Keratinocyte (primary cell): ENCODE results near the gene MYO1D. TPM values are rescaled to one million over a fixed set of nuclear protein-coding genes. Genes with fewer than 3 reads are reported as not detected.
"Not testable (repeated sequence)": the region's sequence is repeated elsewhere in the genome, so short reads cannot be mapped to it uniquely, and the experiment has no call there.

Experiments used
- DNase-seq: peaks from one replicate; pipeline ENCODE4 v3.0.0-alpha.2; 2011; ENCODE audit warnings: low read depth, missing footprints, low spot score
- FAIRE-seq: peaks from 2 replicates; lab custom pipeline; 2011; peaks lifted over from hg19 to GRCh38; lab: Jason Lieb, UNC
- H2AFZ ChIP-seq: 2 replicates; pipeline ENCODE4 v1.6.0; 2012; ENCODE audit warnings: low read length, control low read depth, inconsistent platforms; ENCODE audit not compliant: control insufficient read depth
- H3K27ac ChIP-seq: 2 replicates; pipeline ENCODE4 v1.5.1; 2011; ENCODE audit warnings: low read length; ENCODE audit not compliant: control insufficient read depth, insufficient read depth
- H3K27me3 ChIP-seq: 3 replicates; pipeline ENCODE4 v1.6.0; 2011; ENCODE audit warnings: low read length; ENCODE audit not compliant: control insufficient read depth, insufficient read depth; ENCODE audit errors: extremely low read depth
- H3K36me3 ChIP-seq, 2 experiments: 2 replicates in 1 of 2; 3 replicates in 1 of 2; pipeline ENCODE4 v1.5.1; 2011; ENCODE audit warnings: low read length in 2 of 2, mild to moderate bottlenecking in 1 of 2; ENCODE audit not compliant: control insufficient read depth in 2 of 2, insufficient read depth in 2 of 2; ENCODE audit errors: extremely low read depth in 1 of 2
- H3K4me1 ChIP-seq: 3 replicates; pipeline ENCODE4 v1.5.1; 2011; ENCODE audit warnings: low read length; ENCODE audit not compliant: control insufficient read depth, insufficient read depth; ENCODE audit errors: extremely low read depth
- H3K4me2 ChIP-seq: 3 replicates; pipeline ENCODE4 v1.6.0; 2011; ENCODE audit warnings: low read depth, low read length; ENCODE audit not compliant: control insufficient read depth, insufficient read depth; ENCODE audit errors: extremely low read depth
- H3K4me3 ChIP-seq, 3 experiments: fragments of 200-600 bp in 1 of 3; sonication (generic) in 1 of 3; 2 replicates in 2 of 3; 3 replicates in 1 of 3; pipeline ENCODE4 v1.5.1; 2011 to 2016; ENCODE audit warnings: low read length in 3 of 3, mild to moderate bottlenecking in 3 of 3, control low read depth in 2 of 3, inconsistent platforms in 1 of 3, low read depth in 1 of 3, mixed read lengths in 1 of 3, mixed run types in 1 of 3, moderate library complexity in 1 of 3; ENCODE audit not compliant: control insufficient read depth in 2 of 3, insufficient read depth in 2 of 3; ENCODE audit errors: extremely low read depth in 1 of 3
- H3K79me2 ChIP-seq: 2 replicates; pipeline ENCODE4 v1.6.0; 2012; ENCODE audit warnings: low read length; ENCODE audit not compliant: control insufficient read depth, insufficient read depth
- H3K9ac ChIP-seq: 3 replicates; pipeline ENCODE4 v1.6.0; 2011; ENCODE audit warnings: low read length; ENCODE audit not compliant: control insufficient read depth, insufficient read depth; ENCODE audit errors: extremely low read depth
- H3K9me1 ChIP-seq: 3 replicates; pipeline ENCODE4 v1.6.0; 2011; ENCODE audit warnings: low read length; ENCODE audit not compliant: control insufficient read depth, insufficient read depth; ENCODE audit errors: extremely low read depth
- H3K9me3 ChIP-seq: 2 replicates; pipeline ENCODE4 v1.5.1; 2012; ENCODE audit warnings: low read depth, low read length; ENCODE audit not compliant: control insufficient read depth
- H4K20me1 ChIP-seq: 3 replicates; pipeline ENCODE4 v1.6.0; 2011; ENCODE audit warnings: low read length; ENCODE audit not compliant: control insufficient read depth, insufficient read depth; ENCODE audit errors: extremely low read depth
- EZH2 ChIP-seq: IDR thresholded peaks from one replicate; pipeline ENCODE4 v1.6.1; 2012; ENCODE audit warnings: inconsistent platforms, mild to moderate bottlenecking, low read length, moderate library complexity
- dilution Hi-C: fragments of 300-500 bp; cut with MboI; formaldehyde crosslinking; loops from one replicate; pipeline ENCODE4 v1.7.0; 2020; ENCODE audit warnings: low sequenced_read_pairs; ENCODE audit not compliant: extremely low pct_ligation_motif_present
- polyA plus RNA-seq, 5 experiments: library from polyadenylated mRNA; depleted of rRNA in 3 of 5; stranded (reverse) in 3 of 5; stranded (forward) in 1 of 5; unstranded in 1 of 5; fragments of >200 nt; gene quantifications; 1 replicate in 1 of 5; 2 replicates in 3 of 5; 3 replicates in 1 of 5; pipeline versions ENCODE4 v1.2.1 to v1.2.3, GENCODE V29; 2011 to 2012; ENCODE audit warnings: missing spikeins in 2 of 5, low read depth in 1 of 5, low replicate concordance in 1 of 5
- TF ChIP-seq, protein P1 (sequence below), 3 experiments: IDR thresholded peaks in 1 of 3; conservative IDR thresholded peaks in 1 of 3; optimal IDR thresholded peaks in 1 of 3; 2 replicates in 2 of 3; 3 replicates in 1 of 3; pipeline versions ENCODE3 to v1.5.1; 2011; ENCODE audit warnings: low read length in 3 of 3, mild to moderate bottlenecking in 3 of 3, moderate library complexity in 2 of 3, control low read depth in 1 of 3, inconsistent platforms in 1 of 3; ENCODE audit not compliant: insufficient read depth in 2 of 3; ENCODE audit errors: extremely low read depth in 1 of 3

The MYO1D gene
- polyA plus RNA-seq, 1 donor (not counting 4 experiments of a cell fraction or from before 2014, with no cell fraction given) = 33.7 TPM

DNA sequence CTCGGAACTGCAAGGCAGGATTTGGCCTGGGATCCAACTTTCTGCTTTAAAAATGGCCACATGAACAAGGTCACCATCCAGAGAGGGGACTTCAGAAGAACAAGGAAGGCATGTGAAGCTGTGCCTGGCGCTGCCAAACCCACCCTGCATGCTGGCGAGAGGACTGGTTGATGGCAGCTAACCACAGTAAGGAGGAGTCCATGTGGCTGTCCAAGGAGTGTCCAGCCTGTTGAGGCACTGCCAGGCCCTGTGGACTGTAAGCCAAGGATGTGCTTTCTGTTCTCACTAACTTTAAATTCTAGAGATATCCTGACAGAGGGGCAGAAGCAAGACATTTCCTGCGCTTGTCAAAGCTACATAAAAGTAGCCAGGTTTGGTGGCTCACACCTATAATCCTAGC, 349.8 kb downstream of the MYO1D start:
- Histone ChIP-seq H3K36me3 (no peaks in the 10 kb centered on the region), H4K20me1 (no peaks in the 10 kb centered on the region), H3K4me2 (no peak overlapping the region), H3K4me1 (no peaks in the 10 kb centered on the region), H3K9ac (no peak overlapping the region), H3K27me3 (no peaks in the 10 kb centered on the region), H3K27ac (no peak overlapping the region), H3K9me3 (no peaks in the 10 kb centered on the region), H3K4me3 (no peak overlapping the region), H3K79me2 (no peaks in the 10 kb centered on the region), H2AFZ (no peak overlapping the region), H3K9me1 (no peaks in the 10 kb centered on the region)
- dilution Hi-C loops = no loop called here
- FAIRE-seq = no peak
- TF ChIP-seq EZH2 = no peak
- TF ChIP-seq, protein P1, sequence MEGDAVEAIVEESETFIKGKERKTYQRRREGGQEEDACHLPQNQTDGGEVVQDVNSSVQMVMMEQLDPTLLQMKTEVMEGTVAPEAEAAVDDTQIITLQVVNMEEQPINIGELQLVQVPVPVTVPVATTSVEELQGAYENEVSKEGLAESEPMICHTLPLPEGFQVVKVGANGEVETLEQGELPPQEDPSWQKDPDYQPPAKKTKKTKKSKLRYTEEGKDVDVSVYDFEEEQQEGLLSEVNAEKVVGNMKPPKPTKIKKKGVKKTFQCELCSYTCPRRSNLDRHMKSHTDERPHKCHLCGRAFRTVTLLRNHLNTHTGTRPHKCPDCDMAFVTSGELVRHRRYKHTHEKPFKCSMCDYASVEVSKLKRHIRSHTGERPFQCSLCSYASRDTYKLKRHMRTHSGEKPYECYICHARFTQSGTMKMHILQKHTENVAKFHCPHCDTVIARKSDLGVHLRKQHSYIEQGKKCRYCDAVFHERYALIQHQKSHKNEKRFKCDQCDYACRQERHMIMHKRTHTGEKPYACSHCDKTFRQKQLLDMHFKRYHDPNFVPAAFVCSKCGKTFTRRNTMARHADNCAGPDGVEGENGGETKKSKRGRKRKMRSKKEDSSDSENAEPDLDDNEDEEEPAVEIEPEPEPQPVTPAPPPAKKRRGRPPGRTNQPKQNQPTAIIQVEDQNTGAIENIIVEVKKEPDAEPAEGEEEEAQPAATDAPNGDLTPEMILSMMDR (optimal IDR thresholded peaks at IDR 0.05 in 1 of 3, IDR thresholded peaks at IDR 0.05 in 1 of 3, conservative IDR thresholded peaks at IDR 0.05 in 1 of 3; ENCODE audit: extremely low read depth in 1 of 3, insufficient read depth in 2 of 3, low read length in 3 of 3) = no peak
- no peak for DNase-seq

DNA sequence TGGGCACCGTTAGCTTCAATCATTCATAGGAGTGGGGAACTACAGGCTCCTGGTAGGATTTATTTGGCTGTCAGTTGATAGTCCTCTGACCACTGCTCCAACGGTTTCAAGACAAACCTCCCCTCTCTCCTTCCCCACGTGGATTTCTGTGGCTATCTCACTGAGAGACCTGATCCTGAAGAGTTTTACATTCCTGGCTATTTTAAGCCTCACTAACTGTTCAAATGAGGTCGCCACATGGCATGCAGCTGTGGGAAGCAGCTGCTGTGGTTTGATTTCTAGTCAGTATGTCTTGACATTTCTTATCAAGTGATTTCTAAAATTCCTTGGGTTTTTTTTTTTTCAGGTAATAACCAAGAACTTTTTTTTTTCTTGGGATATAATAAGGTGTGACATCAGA, 351.8 kb downstream of the MYO1D start:
- FAIRE-seq (no peak), DNase-seq (no peak)
- TF ChIP-seq EZH2 = no peak
- TF ChIP-seq, protein P1 (optimal IDR thresholded peaks at IDR 0.05 in 1 of 3, IDR thresholded peaks at IDR 0.05 in 1 of 3, conservative IDR thresholded peaks at IDR 0.05 in 1 of 3; ENCODE audit: extremely low read depth in 1 of 3, insufficient read depth in 2 of 3, low read length in 3 of 3) = no peak
- Histone ChIP-seq H3K9me1 (no peaks in the 10 kb centered on the region), H4K20me1 (no peaks in the 10 kb centered on the region), H3K79me2 (no peaks in the 10 kb centered on the region), H3K4me3 (no peak overlapping the region), H3K4me2 (no peak overlapping the region), H3K9me3 (no peaks in the 10 kb centered on the region), H3K27me3 (no peaks in the 10 kb centered on the region), H3K27ac (no peak overlapping the region), H3K9ac (no peak overlapping the region), H2AFZ (no peak overlapping the region), H3K4me1 (peaks cover 1% of the 10 kb centered on the region), H3K36me3 (no peaks in the 10 kb centered on the region)
- dilution Hi-C loops = no loop called here

- FAIRE-seq, H3K9me3 ChIP-seq, H3K9ac ChIP-seq, H3K27ac ChIP-seq, H3K4me3 ChIP-seq, dilution Hi-C loops, H2AFZ ChIP-seq, H3K27me3 ChIP-seq, H3K4me2 ChIP-seq, H3K9me1 ChIP-seq, DNase-seq, H3K36me3 ChIP-seq, H3K79me2 ChIP-seq, H4K20me1 ChIP-seq, H3K4me1 ChIP-seq: not testable (repeated sequence)
Observed at GRCh38 chr17:32524553-32524880, 352.4 kb downstream of the MYO1D start.
